Fibroblast of peridontal ligament (primary cell): Measurements from ENCODE around the gene RAB42.
"Not testable (repeated sequence)": the region's sequence is repeated elsewhere in the genome, so short reads cannot be mapped to it uniquely, and the experiment has no call there.

Experiments
- DNase-seq: peaks from one replicate; pipeline ENCODE4 v3.0.0-alpha.2; 2010; ENCODE audit errors: extremely low read depth

Gene RAB42

DNA sequence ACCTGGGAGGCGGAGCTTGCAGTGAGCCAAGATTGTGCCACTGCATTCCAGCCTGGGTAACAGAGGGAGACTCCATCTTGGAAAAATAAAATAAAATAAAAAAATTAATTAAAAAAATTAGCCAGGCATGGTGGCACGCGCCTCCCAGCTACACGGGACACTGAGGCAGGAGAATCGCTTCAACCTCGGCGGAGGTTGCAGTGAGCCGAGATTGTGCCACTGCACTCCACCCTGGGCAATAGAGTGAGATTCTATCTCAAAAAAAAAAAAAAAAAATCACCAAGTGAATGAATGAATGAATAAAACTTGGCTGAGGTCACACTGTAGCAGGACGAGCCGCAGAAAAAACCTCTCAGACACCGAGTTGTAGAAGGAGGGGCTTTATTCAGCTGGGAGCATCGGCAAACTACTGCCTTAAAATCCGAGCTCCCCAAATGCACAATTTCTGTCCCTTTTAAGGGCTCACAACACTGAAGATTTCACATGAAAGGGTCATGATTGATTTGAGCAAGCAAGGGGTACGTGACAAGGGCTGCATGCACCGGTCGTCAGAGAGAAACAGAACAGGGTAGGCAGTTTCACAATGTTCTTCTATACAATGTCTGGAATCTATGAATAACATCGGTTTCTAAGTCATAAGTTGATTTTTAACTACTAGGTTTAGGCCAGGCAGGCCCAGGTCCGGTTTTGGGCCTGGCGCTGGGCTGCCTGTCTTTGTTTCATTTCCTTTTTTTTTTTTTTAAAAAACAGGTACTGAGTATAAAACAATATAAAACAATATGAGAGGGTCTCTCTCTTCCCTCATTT, 5.3 kb upstream of the RAB42 start:
- not testable (repeated sequence) for DNase-seq

DNA sequence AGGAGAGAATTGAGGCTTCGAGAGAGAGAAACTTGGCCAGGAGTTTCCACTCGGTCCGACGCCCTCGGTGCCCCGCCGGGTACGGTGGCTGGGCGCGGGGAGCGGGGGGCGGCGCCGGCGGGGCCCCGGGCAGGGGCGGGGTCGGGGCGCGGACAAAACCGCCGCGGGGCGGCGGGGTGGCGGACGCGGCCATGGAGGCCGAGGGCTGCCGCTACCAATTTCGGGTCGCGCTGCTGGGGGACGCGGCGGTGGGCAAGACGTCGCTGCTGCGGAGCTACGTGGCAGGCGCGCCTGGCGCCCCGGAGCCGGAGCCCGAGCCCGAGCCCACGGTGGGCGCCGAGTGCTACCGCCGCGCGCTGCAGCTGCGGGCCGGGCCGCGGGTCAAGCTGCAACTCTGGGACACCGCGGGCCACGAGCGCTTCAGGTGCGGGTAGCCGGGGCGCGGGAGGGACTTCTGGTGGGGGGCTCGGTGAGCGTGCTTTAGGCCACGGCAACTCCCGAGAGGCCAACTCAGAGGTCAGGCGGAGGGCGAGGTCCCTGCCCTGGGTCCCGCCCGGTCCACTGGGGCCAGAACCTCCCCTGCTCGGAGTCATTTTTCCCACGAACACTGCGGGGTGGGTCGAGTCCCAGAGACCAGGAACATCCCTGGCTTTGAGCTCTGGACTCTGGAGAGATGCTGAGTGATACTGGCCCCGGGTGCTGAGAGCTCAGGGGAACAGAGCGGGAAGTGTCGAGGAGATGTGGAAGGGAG, 431 bp downstream of the RAB42 start:
- no peak for DNase-seq

DNA sequence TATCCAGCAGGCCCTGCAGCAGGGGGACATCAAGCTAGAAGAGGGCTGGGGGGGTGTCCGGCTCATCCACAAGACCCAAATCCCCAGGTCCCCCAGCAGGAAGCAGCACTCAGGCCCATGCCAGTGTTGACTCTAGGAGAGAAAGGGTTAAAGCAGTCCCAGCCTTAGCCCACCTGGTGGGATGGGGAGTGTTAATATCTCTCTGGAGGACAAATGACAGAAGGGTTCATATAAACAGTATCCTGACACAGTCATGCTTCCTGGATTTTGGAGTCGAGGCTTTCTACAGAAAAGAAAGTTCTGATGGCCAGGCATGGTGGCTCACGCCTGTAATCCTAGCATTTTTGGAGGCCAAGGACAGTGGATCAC, 1.9 kb downstream of the RAB42 start:
- DNase-seq, result not testable (repeated sequence)

DNA sequence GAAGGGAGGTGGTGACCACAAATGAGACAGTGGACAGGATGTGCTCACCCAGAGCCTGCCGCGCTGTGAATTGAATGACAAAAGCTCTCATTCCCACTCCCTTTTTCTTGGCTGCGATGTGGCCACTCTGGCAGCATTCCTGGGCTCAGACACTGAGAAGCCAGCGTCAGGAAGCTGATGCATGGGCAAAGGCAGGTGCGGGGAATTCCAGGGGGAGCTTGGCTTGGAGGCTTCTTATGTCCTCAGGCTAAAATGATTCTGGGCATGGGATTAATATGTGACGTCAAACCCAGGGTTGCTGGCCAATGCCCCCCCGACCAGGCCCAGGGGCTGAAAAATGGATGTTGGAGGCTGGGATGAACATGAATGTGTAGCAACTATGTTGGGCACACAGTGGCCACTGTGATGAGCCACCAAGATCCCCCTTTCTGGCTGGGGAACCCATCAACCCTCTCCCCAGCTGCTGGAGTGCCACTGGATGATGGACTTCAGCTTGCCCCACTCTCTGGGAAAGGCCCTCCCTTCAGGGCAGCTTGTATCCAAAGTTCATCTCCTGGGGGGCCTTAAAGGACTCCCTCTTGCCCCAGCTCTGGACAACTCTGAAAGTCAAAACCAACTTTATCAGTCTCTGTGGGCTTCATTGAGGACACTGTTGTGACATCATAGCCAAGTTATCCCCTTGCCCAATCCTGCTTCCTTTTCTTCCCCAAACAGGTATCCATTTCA, 2.8 kb downstream of the RAB42 start:
- not testable (repeated sequence) for DNase-seq

DNA sequence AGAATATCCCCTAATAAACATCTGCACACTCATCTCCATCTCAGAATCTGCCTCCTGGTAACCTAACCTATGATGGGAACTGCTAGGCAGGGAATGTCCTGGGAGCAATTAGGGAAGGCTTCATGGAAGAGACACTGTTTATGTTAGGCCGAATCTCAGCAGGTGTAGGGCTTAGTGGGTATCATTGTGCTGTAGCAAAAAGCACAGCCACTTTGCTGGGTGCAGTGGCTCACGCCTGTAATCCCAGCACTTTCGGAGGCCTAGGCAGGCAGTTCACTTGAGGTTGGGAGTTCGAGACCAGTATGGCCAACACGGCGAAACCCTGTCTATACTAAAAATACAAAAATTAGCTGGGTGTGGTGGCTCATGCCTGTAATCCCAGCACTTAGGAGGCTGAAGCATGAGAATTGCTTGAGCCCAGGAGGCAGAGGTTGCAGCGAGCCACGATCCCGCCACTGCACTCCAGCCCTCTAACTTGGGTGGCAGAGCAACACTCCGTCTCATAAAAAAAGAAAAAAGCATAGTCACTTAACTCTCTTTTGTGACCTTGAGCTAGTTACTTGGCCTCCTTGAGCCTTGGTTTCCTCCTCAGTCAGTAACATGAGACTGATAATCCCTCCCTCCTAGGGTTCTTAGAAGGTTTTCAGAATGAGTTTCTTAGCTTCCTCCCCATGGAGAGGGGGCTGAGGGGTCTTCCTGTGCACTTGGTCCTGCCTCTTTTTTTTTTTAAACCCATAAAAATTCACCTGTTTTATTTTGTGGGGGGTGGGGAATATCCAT, 3.5 kb downstream of the RAB42 start:
- DNase-seq, result no peak

DNA sequence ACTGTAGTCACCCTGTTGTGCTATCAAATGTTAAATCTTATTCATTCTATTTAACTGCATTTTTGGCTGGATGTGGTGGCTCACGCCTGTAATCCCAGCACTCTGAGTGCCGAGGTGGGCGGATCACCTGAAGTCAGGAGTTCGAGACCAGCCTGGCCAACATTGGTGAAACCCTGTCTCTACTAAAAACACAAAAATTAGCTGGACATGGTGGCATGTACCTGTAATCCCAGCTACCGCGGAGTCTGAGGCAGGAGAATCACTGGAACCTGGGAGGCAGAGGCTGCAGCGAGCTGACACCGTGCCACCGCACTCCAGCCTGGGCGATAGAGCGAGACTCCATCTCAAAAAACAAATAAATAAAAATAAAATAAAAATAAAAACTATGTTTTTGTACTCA, 4.2 kb downstream of the RAB42 start:
- not testable (repeated sequence) for DNase-seq

DNA sequence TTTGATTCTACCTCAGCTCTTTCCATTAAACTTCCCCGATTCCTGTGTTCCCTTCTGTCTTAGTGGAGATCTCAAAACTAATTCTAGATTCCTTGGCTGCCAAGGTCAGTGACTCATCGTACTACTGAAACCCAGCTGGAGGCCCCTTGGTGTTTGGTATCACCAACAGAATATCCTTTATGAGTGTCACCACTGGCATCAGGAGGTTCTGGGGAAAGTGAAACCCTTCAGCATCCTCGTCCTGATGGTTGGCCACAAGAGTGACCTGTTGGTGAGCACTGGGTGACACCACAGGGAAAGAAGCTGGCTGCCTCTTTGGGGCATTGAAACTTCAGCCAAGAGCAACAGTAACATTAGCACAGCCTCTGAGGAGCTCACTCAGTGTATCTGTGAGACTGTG, 9.6 kb downstream of the RAB42 start:
- peak; percentile 92 for DNase-seq

DNA sequence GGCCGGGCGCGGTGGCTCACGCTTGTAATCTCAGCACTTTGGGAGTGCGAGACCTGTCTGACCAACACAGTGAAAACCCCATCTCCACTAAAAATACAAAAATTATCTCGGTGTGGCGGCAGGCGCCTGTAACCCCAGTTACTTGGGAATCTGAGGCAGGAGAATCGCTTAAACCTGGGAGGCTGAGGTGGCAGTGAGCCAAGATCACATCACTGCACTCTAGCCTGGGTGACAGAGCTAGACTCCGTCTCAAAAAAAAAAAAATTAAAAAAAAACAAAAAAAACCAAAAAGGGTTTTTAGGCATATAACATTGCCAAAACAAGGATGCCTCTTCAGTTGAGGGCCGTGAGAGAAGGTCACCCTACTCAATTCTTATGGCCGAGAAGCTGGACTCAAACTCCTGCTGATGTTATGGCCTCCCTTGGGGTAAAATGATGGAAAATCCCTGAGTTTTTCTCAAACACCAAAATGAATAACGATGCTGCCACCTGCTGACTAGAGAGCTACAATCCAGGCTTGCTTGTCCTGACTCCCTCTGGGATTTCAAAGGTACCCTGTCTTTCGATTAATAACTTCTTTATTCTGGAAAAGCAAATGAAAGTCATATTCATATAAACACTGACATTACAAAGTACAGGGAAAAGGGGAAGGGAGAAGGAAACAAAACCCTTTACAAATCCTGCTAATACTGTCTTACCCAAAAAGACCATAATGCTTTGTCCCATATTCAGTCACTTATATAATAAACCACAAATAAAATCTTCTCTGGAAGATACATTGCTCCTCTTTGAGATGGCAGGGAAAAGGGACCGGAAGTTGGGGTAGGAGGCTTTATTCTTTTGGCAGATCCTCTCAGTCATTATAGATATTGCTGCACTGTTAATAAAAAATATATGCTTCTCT, 10.7 kb downstream of the RAB42 start:
- peak; percentile 92 for DNase-seq

DNA sequence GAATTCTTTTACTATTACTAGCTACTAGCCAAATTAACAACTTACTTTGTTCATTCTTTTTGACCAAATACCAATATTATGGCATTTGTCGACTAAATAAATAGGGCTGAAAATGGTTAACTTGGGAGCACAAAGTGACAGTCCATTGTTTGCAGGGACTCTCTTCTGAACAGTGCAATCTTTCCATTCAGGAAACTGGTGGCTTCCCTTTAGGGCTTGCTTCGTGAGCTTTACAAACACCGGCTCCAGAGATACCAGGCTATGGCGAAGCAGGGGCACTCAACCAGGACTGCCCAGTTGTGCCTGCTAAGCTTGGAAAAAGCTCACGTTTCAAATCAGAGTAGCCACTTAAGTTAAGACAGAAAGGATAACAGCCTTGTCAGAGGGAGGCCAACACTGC, 12.3 kb downstream of the RAB42 start:
- DNase-seq, result no peak

DNA sequence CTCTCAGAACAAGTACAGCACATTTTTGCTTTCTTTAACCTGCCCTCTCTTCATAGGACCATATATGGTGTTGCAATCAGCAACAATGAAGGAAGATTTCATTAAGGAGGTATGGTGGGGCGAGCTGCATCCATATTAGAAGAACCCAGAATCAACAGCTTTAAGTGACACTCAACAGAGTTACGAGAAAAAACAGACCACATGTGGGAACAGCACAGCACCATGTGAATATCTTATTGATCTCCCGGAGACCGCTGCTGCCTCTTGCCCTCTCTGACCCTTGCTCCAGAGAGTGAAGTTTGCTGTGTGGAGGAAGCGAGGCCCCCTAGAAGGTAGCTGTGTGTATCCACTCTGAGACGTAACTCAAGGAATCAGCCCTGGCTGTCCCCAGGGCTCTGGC, 12.9 kb downstream of the RAB42 start:
- DNase-seq, result no peak

DNA sequence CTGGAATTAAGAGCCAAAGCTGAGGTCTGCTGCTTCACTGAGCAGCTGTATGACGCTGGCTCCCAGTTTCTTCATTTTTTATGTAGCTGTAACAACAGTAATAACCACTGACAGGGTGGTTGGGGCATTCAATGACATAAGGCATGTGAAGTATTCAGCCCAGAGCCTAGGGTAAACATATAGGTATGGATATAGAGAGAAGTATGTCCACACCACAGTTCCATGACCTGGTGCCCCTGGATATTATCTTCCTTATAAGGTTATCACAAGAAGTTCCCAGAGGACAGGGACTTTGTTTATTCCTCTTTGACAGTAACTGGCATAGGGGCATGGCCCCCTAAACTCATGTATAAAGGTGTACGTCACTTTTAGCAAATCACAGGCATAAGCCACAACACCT, 14.7 kb downstream of the RAB42 start:
- no peak for DNase-seq

DNA sequence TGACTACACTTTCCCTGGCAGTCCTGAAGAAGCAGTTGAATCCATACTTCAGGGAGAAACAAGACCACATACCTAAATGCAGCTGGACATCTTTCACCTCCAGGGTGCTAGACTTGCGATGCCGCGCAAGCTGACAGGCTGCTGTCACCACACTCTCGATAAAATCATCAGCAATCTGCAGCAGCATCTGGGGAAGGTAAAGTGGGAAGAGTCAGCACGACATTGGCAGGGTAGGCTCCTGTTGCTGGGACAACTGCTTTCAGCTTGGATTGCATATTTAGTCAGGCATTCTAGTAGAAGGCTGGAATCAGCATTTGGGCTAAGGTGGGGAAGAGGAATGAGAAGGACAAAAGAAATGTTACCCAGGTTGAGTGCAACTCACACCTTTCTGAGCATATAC, 21.1 kb downstream of the RAB42 start:
- DNase-seq, result no peak

DNA sequence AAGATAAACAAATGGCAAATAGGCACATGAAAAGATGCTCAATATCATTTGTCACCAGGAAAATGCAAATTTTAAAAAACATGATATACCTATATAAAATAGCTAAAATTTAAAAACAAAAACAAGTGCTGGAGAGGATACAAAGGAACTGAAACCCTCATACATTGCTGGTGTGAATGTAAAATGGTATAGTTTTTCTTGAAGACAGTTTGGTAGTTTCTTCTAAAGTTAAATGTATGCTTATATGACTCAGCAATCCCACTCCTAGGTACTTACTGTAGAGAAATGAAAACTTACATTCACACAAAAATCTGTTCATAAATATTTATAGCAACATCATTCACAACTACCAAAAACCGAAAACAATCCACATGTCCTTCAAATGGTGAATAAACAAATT, 39.6 kb downstream of the RAB42 start:
- DNase-seq, result no peak

DNA sequence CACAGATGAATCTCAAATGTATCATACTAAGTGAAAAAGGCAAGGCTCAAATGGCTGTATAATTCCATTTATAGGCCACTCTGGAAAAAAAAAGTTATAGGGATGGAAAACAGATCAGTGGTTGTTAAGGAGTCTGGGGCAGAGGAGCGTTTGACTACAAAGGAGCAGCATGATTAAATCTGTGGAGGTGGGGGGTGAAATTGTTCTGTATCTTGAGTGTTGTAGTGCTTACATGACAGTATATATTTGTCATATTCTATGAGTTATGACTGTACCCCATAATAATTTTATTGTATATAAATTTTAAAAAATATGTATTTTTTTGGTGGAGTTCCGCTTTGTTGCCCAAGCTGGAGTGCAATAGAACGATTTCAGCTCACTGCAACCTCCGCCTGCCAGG, 40.5 kb downstream of the RAB42 start:
- no peak for DNase-seq

DNA sequence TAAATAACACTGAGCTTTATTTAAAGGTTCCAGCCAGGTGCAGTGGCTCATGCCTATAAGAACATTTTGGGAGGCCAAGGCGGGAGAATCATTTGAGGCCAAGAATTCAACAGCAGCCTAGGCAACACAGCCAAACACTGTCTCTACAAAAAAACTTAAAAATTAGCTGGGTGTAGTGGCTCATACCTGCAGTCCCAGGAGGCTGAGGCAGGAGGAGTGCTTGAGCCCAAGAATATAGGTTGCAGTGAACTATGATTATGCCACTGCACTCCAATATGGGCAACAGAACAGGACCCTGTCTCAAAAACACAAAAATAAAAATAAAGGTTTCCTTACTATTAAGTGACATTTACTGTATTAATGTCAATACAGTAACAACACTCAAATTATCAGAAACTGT, 48.7 kb downstream of the RAB42 start:
- no peak for DNase-seq

DNA sequence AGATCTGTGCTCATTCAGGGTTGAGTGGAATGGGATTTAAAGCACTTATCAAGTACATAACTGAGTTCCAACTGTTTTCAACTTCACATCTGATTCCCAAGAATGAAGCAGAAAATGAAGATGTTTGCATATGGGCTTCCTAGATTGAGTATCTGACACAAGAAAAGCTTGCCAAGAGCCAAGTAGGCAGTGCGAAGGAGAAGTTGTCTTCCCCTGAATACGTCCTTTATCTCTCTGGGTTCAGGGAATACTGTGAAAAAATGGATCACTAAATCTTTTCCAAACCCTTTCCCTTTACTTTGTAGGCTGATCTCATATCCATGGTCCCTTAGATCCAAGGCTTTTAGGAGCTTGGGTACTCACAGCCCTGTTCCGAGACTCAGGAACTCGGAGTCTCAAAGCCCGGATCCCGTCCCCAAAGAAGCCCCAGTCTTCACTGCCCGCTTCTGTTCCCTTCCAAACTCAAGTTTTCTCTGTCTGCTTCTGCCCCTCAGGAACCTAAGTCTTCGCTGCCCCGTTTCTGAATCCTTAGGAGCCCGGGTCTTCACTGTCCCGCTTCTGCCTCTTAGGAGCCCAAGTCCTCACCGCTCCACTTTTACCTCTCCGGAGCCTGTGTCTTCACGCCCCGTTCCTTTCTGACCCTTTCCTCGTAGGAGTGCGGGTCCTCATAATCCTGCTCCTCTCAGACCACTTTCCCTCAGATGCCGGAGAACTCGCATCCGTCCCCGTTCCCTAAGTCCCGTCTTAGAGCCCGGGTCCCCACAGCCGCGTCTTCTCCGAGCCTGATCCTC, 50.2 kb downstream of the RAB42 start:
- no peak for DNase-seq

DNA sequence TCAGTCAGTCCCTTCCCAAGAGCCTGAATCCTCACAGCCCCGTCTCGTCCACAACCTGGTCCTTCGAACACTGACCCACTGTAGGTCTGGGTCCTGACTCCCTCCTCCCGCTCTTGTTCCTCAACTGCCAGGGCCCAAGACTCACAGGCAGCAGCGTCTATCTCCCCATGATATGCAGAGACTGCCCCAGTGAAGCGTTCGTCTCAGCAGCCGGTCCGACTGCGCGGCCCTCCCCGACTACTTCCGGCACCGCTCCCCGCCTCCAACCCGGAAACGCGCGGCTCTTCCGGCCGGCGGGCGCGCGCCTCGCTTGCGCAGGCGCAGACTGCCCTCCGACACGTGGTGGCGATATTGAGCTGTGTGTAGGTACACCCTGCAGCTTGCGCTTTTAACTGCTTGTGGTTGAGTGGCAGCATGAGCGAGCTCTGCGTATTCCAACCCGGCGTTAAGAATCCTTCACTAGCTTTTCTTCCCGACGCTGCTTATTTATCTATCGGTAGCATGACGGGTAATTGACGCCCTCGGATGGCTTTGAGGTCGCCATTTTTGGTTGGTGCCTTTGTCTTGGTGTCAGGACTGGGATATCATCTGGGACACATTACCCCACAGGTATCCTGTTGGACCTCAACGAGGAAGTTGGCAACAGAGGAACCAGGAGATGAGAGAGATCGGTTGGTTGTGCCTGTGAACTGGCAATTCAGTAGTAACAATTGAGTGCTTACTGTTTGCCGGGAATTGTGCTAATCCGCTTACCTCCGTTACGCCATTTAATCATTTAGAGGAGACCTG, 51.0 kb downstream of the RAB42 start, which contains the start of gene TAF12:
TSS of gene TAF12 (minus strand) at position 221 of the 789 bp plus-strand sequence. CDS start 20,986 bp downstream, outside the sequence.
- peak; percentile 93 for DNase-seq

DNA sequence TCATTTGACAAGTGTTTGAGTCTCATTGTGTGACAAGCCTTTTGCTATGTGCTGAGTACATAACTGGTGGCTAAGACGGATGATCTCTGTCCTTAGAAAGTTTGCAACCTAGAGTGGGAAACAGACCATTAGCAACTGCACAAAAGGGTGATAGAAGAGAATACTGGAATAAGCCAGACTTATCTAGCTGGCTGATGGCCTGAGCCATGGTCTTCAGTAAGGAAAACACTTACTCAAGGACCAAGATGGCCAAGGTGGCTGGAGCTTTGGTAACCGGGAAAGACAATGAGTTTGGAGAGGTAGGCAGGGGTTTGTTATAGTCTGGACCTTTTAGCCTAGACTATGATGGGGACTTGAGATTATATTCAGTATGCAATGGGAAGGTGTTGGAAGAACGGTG, 52.4 kb downstream of the RAB42 start:
- no peak for DNase-seq
